K562 (cell line): Measurements from ENCODE around the gene HAGHL.

Experiments
- EZH2 ChIP-seq: IDR thresholded peaks from 2 replicates; pipeline ENCODE4 v1.6.1; 2012; ENCODE audit warnings: low read depth, mild to moderate bottlenecking, inconsistent platforms, low read length, borderline replicate concordance
- HDGF ChIP-seq: fragments of 450-650 bp; IDR thresholded peaks from 2 replicates; pipeline ENCODE4 v1.6.1; 2016
- HMG20A ChIP-seq: fragments of 450-650 bp; formaldehyde crosslinking; conservative IDR thresholded peaks from 2 replicates; pipeline ENCODE4 v1.4.0; 2020; ENCODE audit warnings: mild to moderate bottlenecking, mixed read lengths
- MCM7 ChIP-seq, 2 experiments: fragments of 450-650 bp; IDR thresholded peaks; 2 replicates each; pipeline ENCODE4 v1.6.1; 2016 to 2018
- MEIS2 ChIP-seq: fragments of 450-650 bp; IDR thresholded peaks from 2 replicates; pipeline ENCODE4 v1.6.1; 2014; ENCODE audit warnings: mild to moderate bottlenecking; ENCODE audit not compliant: partially characterized antibody
- MXI1 ChIP-seq: IDR thresholded peaks from 2 replicates; pipeline ENCODE4 v1.6.1; 2011; ENCODE audit warnings: low read depth, mild to moderate bottlenecking, improper control_type of control experiment, low read length
- MYC ChIP-seq, 2 experiments: fragments of 250-450 bp in 1 of 2; sonication (Bioruptor Pico) in 1 of 2; IDR thresholded peaks; 2 replicates each; pipeline versions ENCODE4 v1.5.1 to v1.6.1; 2012 to 2021; ENCODE audit warnings: low read depth in 2 of 2, borderline replicate concordance in 1 of 2, improper control_type of control experiment in 1 of 2, low read length in 1 of 2, mild to moderate bottlenecking in 1 of 2, moderate library complexity in 1 of 2
- PHF8 ChIP-seq: fragments of 200-600 bp; sonication (generic); IDR thresholded peaks from 2 replicates; pipeline ENCODE4 v1.6.1; 2012; ENCODE audit warnings: mixed run types, mild to moderate bottlenecking, inconsistent platforms, low read length, moderate library complexity, borderline replicate concordance
- POLR2AphosphoS5 ChIP-seq: IDR thresholded peaks from 2 replicates; pipeline ENCODE4 v1.6.1; 2011; ENCODE audit warnings: mild to moderate bottlenecking, low read depth, low read length, moderate library complexity; ENCODE audit not compliant: control insufficient read depth, insufficient read depth
- RAD21 ChIP-seq, 2 experiments: fragments of 250-450 bp in 1 of 2; fragments of 450-650 bp in 1 of 2; sonication (Bioruptor Pico) in 1 of 2; formaldehyde crosslinking in 1 of 2; IDR thresholded peaks in 1 of 2; conservative IDR thresholded peaks in 1 of 2; 2 replicates each; pipeline versions ENCODE4 v1.4.0 to v1.8.0; 2020 to 2022; ENCODE audit warnings: mild to moderate bottlenecking in 2 of 2, moderate library complexity in 1 of 2
- SP2 ChIP-seq: IDR thresholded peaks from 2 replicates; pipeline ENCODE4 v1.6.1; 2011; ENCODE audit warnings: mild to moderate bottlenecking, low read depth, low read length, moderate library complexity; ENCODE audit not compliant: poor library complexity, severe bottlenecking; ENCODE audit errors: extremely low read depth
- TARDBP ChIP-seq: fragments of 450-650 bp; IDR thresholded peaks from 2 replicates; pipeline ENCODE4 v1.6.1; 2016
- ZNF24 ChIP-seq: fragments of 450-650 bp; IDR thresholded peaks from 2 replicates; pipeline ENCODE4 v1.6.1; 2016

GRCh38 chr16:693766-694165, 33.1 kb upstream of the HAGHL start:
- TF ChIP-seq MCM7 (IDR thresholded peaks at IDR 0.05) = no peak
- TF ChIP-seq ZNF24 = no peak
- no peak for TF ChIP-seq RAD21 (CRISPR knock-in tag; conservative IDR thresholded peaks at IDR 0.05 in 1 of 2, IDR thresholded peaks at IDR 0.05 in 1 of 2)
- no peak for TF ChIP-seq MXI1
- no peak for TF ChIP-seq SP2
- TF ChIP-seq HDGF = no peak
- no peak for TF ChIP-seq TARDBP
- no peak for TF ChIP-seq HMG20A (CRISPR knock-in tag)
- TF ChIP-seq PHF8 = no peak
- TF ChIP-seq MYC (IDR thresholded peaks at IDR 0.05; ENCODE audit: low read depth, low read length) = no peak
- no peak for TF ChIP-seq MYC (CRISPR knock-in tag; IDR thresholded peaks at IDR 0.05; ENCODE audit: borderline replicate concordance, low read depth)
- TF ChIP-seq MEIS2 = no peak
- no peak for TF ChIP-seq EZH2
- TF ChIP-seq POLR2AphosphoS5 = no peak
